SK-N-SH (cell line): ENCODE results near the gene PLAU. TPM values are rescaled to one million over a fixed set of nuclear protein-coding genes. Genes with fewer than 3 reads are reported as not detected.

ENCODE experiments used
- CTCF ChIA-PET: fragments of 300-600, 350-600 bp; formaldehyde crosslinking; extraction: SDS; loops from one replicate; lab custom pipeline; 2021; lab: Yijun Ruan, JAX
- POLR2A ChIA-PET: fragments of 350-600 bp; sonication (Branson Sonifier 250); formaldehyde crosslinking; extraction: SDS; loops from one replicate; lab custom pipeline; 2020; ENCODE audit warnings: antibody characterized with exemption, inconsistent platforms; lab: Yijun Ruan, JAX
- DNase-seq: peaks from one replicate; pipeline ENCODE4 v3.0.0; 2012
- H2AFZ ChIP-seq: fragments of 200-600 bp; sonication (generic); 2 replicates; pipeline ENCODE4 v1.8.1; 2016; ENCODE audit warnings: antibody characterized with exemption, mild to moderate bottlenecking, low read depth
- H3F3A ChIP-seq: fragments of 200-600 bp; sonication (generic); replicated peaks from 2 replicates; pipeline ENCODE3; 2016; ENCODE audit warnings: antibody characterized with exemption, mild to moderate bottlenecking; ENCODE audit not compliant: insufficient read depth
- H3K27ac ChIP-seq, 2 experiments: fragments of 200-500 bp in 1 of 2; fragments of 200-600 bp in 1 of 2; sonication (Bioruptor generic) in 1 of 2; sonication (generic), shearing (Covaris generic) in 1 of 2; 2 replicates each; pipeline versions ENCODE4 v1.5.1 to v1.6.1; 2014 to 2016; ENCODE audit warnings: low read depth in 2 of 2, inconsistent platforms in 1 of 2, low read length in 1 of 2, mild to moderate bottlenecking in 1 of 2, mixed read lengths in 1 of 2
- H3K27me3 ChIP-seq: fragments of 200-600 bp; sonication (generic), shearing (Covaris generic); 2 replicates; pipeline ENCODE4 v1.6.1; 2016; ENCODE audit warnings: mixed run types; ENCODE audit not compliant: insufficient read depth
- H3K36me3 ChIP-seq, 2 experiments: fragments of 200-500 bp in 1 of 2; fragments of 200-600 bp in 1 of 2; sonication (Bioruptor generic) in 1 of 2; sonication (generic) in 1 of 2; replicated peaks in 1 of 2; 2 replicates each; pipeline versions ENCODE3 to v1.5.1; 2014 to 2016; ENCODE audit warnings: low read length in 1 of 2, mild to moderate bottlenecking in 1 of 2; ENCODE audit not compliant: insufficient read depth in 2 of 2, control insufficient read depth in 1 of 2
- H3K4me1 ChIP-seq, 2 experiments: fragments of 200-500 bp in 1 of 2; fragments of 200-600 bp in 1 of 2; sonication (Bioruptor generic) in 1 of 2; sonication (generic), shearing (Covaris generic) in 1 of 2; 2 replicates each; pipeline versions ENCODE4 v1.5.1 to v1.6.1; 2014 to 2016; ENCODE audit warnings: low read depth in 1 of 2, low read length in 1 of 2, mixed run types in 1 of 2; ENCODE audit not compliant: insufficient read depth in 2 of 2, control insufficient read depth in 1 of 2
- H3K4me2 ChIP-seq: fragments of 200-600 bp; sonication (generic), shearing (Covaris generic); 2 replicates; pipeline ENCODE4 v1.6.1; 2017; ENCODE audit warnings: mixed run types
- H3K4me3 ChIP-seq, 2 experiments: fragments of 200-500 bp in 1 of 2; fragments of 200-600 bp in 1 of 2; sonication (Bioruptor generic) in 1 of 2; sonication (generic), shearing (Covaris generic) in 1 of 2; 2 replicates each; pipeline versions ENCODE4 v1.5.1 to v1.8.1; 2014 to 2016; ENCODE audit warnings: low read depth in 2 of 2, inconsistent platforms in 1 of 2, low read length in 1 of 2, mild to moderate bottlenecking in 1 of 2, mixed read lengths in 1 of 2, moderate library complexity in 1 of 2
- H3K79me2 ChIP-seq: fragments of 200-600 bp; sonication (generic); 2 replicates; pipeline ENCODE4 v1.8.1; 2017; ENCODE audit warnings: mild to moderate bottlenecking; ENCODE audit not compliant: insufficient read depth
- H3K9ac ChIP-seq: fragments of 200-600 bp; sonication (generic); 2 replicates; pipeline ENCODE4 v1.6.1; 2017; ENCODE audit warnings: mixed run types
- H3K9me2 ChIP-seq: fragments of 200-600 bp; sonication (generic); 2 replicates; pipeline ENCODE4 v1.6.1; 2017; ENCODE audit warnings: mixed run types
- H3K9me3 ChIP-seq: fragments of 200-600 bp; sonication (generic); 2 replicates; pipeline ENCODE4 v1.6.1; 2017; ENCODE audit warnings: mixed run types, mild to moderate bottlenecking, moderate library complexity
- H4K20me1 ChIP-seq: fragments of 200-600 bp; sonication (generic); 2 replicates; pipeline ENCODE4 v1.6.1; 2017; ENCODE audit warnings: mild to moderate bottlenecking, mixed run types; ENCODE audit not compliant: insufficient read depth
- CHD2 ChIP-seq: fragments of 150-350 bp; IDR thresholded peaks from 2 replicates; pipeline ENCODE4 v1.6.1; 2018; ENCODE audit warnings: low read length; ENCODE audit not compliant: partially characterized antibody
- ELF1 ChIP-seq: IDR thresholded peaks from 2 replicates; pipeline ENCODE4 v1.4.0; 2012
- FOXM1 ChIP-seq: IDR thresholded peaks from 2 replicates; pipeline ENCODE4 v1.4.0; 2012; ENCODE audit warnings: low read depth, mild to moderate bottlenecking
- GATA2 ChIP-seq: sonication (generic); formaldehyde crosslinking; IDR thresholded peaks from 2 replicates; pipeline ENCODE4 v1.5.0; 2020; ENCODE audit warnings: mild to moderate bottlenecking, missing genetic modification reagents
- NRF1 ChIP-seq: IDR thresholded peaks from 2 replicates; pipeline ENCODE4 v1.6.1; 2012; ENCODE audit warnings: low read depth, mild to moderate bottlenecking, low read length
- RAD21 ChIP-seq: IDR thresholded peaks from 2 replicates; pipeline ENCODE4 v1.6.1; 2012; ENCODE audit warnings: mild to moderate bottlenecking, low read length
- TCF12 ChIP-seq: IDR thresholded peaks from 2 replicates; pipeline ENCODE4 v1.4.0; 2012
- USF2 ChIP-seq: fragments of 150-350 bp; IDR thresholded peaks from 2 replicates; pipeline ENCODE4 v1.6.1; 2017; ENCODE audit warnings: antibody characterized with exemption, low read length, low read depth, borderline replicate concordance
- WGBS: methylation state at CpG from one replicate; pipeline ENCODE4 v1.1.6; 2017; ENCODE audit warnings: low lambda C conversion rate; 5-methylcytosine and 5-hydroxymethylcytosine counted together
- polyA plus RNA-seq, 3 experiments: library from polyadenylated mRNA; depleted of rRNA; stranded (reverse); fragments of >200 nt; gene quantifications; 2 replicates each; pipeline ENCODE4 v1.2.3, GENCODE V29; 2012
- TF ChIP-seq, protein P1 (sequence below): IDR thresholded peaks from 2 replicates; pipeline ENCODE4 v1.6.1; 2012; ENCODE audit warnings: mild to moderate bottlenecking, low read depth, low read length, moderate library complexity
- TF ChIP-seq, protein P2 (sequence below): IDR thresholded peaks from 2 replicates; pipeline ENCODE4 v1.4.0; 2012; ENCODE audit warnings: low read depth, borderline replicate concordance

PLAU gene
- polyA plus RNA-seq, 1 of the 3 experiments (the other 2 are of a cell fraction): 200 TPM

DNA sequence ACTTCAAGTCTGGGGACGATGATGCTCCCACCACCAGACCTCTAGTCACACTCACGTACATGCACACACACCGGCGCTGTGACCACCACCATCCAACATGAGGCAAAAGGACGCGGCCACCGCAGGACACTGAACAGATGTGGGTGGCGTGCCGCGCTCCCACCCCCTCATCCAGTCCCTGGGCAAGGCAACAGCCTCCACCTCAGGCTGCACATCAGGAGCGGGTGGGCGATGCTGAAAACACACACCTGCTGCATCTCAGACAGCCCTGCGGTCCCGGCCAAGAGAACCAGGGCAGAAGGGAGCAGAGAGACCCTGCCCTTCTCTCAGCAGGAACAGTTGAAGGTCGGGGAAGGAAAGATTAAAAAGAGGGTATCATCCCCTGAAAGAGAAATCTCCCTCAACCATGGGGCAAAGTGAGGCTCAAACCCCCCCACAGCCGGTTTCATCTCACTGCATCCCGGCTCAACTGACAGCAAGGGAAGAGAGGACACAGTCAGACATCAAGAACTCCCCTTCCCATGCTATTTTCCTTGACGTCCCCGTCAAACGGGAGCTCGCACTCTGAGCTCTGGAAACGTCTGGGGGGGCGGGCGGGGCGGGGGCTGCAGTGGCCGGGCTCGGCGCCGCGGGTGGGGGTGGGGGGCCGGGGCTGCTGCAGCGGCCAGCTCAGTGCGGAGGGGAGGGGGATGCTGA is 37.6 kb upstream of the PLAU start:
- Histone ChIP-seq H3K4me2 (peak overlapping the region; percentile 81), H3K4me3 (peak overlapping the region; percentile 51 to 66), H3K9me2 (no peaks in the 10 kb centered on the region), H3K79me2 (peaks cover 45% of the 10 kb centered on the region), H3K9ac (peak overlapping the region; percentile 25; the same call in 1 of the 2 replicates), H3K4me1 (peaks cover 15 to 26% of the 10 kb centered on the region in 2 experiments; a peak in 3 of 4 replicates), H2AFZ (no peak overlapping the region), H3F3A (peaks cover 22% of the 10 kb centered on the region), H3K27me3 (no peaks in the 10 kb centered on the region), H3K36me3 (peaks cover 9 to 38% of the 10 kb centered on the region in 2 experiments), H4K20me1 (peaks cover 36% of the 10 kb centered on the region), H3K9me3 (no peaks in the 10 kb centered on the region), H3K27ac (no peak overlapping the region)
- TF ChIP-seq, protein P1, sequence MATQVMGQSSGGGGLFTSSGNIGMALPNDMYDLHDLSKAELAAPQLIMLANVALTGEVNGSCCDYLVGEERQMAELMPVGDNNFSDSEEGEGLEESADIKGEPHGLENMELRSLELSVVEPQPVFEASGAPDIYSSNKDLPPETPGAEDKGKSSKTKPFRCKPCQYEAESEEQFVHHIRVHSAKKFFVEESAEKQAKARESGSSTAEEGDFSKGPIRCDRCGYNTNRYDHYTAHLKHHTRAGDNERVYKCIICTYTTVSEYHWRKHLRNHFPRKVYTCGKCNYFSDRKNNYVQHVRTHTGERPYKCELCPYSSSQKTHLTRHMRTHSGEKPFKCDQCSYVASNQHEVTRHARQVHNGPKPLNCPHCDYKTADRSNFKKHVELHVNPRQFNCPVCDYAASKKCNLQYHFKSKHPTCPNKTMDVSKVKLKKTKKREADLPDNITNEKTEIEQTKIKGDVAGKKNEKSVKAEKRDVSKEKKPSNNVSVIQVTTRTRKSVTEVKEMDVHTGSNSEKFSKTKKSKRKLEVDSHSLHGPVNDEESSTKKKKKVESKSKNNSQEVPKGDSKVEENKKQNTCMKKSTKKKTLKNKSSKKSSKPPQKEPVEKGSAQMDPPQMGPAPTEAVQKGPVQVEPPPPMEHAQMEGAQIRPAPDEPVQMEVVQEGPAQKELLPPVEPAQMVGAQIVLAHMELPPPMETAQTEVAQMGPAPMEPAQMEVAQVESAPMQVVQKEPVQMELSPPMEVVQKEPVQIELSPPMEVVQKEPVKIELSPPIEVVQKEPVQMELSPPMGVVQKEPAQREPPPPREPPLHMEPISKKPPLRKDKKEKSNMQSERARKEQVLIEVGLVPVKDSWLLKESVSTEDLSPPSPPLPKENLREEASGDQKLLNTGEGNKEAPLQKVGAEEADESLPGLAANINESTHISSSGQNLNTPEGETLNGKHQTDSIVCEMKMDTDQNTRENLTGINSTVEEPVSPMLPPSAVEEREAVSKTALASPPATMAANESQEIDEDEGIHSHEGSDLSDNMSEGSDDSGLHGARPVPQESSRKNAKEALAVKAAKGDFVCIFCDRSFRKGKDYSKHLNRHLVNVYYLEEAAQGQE: no peak
- TF ChIP-seq ELF1 (no peak), FOXM1 (no peak), RAD21 (no peak), GATA2 (CRISPR knock-in tag) (no peak), TCF12 (no peak), USF2 (no peak), CHD2 (no peak), NRF1 (no peak)
- TF ChIP-seq, protein P2, sequence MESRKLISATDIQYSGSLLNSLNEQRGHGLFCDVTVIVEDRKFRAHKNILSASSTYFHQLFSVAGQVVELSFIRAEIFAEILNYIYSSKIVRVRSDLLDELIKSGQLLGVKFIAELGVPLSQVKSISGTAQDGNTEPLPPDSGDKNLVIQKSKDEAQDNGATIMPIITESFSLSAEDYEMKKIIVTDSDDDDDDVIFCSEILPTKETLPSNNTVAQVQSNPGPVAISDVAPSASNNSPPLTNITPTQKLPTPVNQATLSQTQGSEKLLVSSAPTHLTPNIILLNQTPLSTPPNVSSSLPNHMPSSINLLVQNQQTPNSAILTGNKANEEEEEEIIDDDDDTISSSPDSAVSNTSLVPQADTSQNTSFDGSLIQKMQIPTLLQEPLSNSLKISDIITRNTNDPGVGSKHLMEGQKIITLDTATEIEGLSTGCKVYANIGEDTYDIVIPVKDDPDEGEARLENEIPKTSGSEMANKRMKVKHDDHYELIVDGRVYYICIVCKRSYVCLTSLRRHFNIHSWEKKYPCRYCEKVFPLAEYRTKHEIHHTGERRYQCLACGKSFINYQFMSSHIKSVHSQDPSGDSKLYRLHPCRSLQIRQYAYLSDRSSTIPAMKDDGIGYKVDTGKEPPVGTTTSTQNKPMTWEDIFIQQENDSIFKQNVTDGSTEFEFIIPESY: no peak
- no peak for DNase-seq
- CTCF ChIA-PET: interaction anchor here (37.3 kb wide), 1 partner anchor 29 kb away, joined by 753 read pairs; no protein-coding TSS in a partner anchor
- POLR2A ChIA-PET: interaction anchor here (2.1 kb wide), 1 partner anchor 11 kb away, joined by 5 read pairs; no protein-coding TSS in a partner anchor
- 26% methylated on average over 16 of the region's 33 CpGs for WGBS
